HEK293T (cell line): Measurements from ENCODE around the gene DPP3.

Source experiments
- BHLHE40 ChIP-seq: fragments of 450-650 bp; IDR thresholded peaks from 2 replicates; pipeline ENCODE4 v1.6.1; 2016; ENCODE audit warnings: mild to moderate bottlenecking, moderate library complexity, borderline replicate concordance
- CTBP1 ChIP-seq: fragments of 450-650 bp; IDR thresholded peaks from 2 replicates; pipeline ENCODE4 v1.6.1; 2016; ENCODE audit warnings: borderline replicate concordance
- LEF1 ChIP-seq: fragments of 450-650 bp; IDR thresholded peaks from 2 replicates; pipeline ENCODE4 v1.6.1; 2017; ENCODE audit warnings: mild to moderate bottlenecking, borderline replicate concordance
- ZNF384 ChIP-seq: fragments of 450-650 bp; IDR thresholded peaks from 2 replicates; pipeline ENCODE4 v1.6.1; 2016

GRCh38 chr11:66549696-66550095 lies 69.5 kb downstream of the DPP3 start:
- TF ChIP-seq LEF1 (no peak), BHLHE40 (no peak), ZNF384 (no peak), CTBP1 (no peak)
